ENCODE data around the gene ARFGAP3.

Gene ARFGAP3

DNA sequence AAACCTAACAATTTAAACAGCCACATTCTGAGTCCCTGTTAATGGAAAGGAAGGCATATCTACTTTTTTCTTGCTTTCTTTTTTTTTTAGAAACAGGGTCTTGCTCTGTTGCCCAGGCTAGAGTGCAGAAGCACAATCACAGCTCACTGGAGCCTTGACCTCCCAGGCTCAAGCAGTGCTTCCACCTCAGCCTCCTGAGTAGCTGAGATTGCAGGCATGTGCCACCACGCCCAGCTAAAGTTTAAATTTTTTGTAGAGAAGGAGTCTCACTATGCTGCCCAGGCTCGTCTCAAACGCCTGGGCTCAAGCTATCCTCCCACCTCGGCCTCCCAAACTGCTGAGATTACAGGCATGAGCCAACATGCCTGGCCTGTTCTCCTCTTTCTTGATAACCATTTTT is 25.4 kb downstream of the ARFGAP3 start:
- no peak overlapping the region for H3K27ac ChIP-seq

DNA sequence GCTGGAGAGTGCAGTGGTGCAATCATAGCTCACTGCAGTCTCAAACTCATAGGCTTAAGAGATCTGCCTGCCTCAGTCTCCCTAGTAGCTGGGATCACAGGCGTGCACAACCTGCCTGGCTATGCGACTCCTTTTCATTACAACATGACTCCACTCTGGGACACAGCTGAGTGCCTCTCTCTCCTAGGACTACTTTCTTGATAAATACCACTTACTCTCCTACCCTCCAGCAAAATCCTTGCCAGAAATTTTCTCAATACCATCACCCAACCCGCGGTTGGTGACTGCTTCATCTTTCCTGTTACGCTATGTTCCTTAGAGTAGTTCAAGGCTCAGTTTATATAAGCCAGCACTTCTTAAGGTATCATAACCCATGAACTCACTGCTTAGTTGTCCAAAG is 26.9 kb downstream of the ARFGAP3 start:
- no peak for DNase-seq (ENCODE audit: low read depth, low spot score)
- no peak overlapping the region for H3K27ac ChIP-seq

More for the DNA sequence above, 25.4 kb downstream of the ARFGAP3 start:
- no peak for DNase-seq (ENCODE audit: low read depth, low spot score)

DNA sequence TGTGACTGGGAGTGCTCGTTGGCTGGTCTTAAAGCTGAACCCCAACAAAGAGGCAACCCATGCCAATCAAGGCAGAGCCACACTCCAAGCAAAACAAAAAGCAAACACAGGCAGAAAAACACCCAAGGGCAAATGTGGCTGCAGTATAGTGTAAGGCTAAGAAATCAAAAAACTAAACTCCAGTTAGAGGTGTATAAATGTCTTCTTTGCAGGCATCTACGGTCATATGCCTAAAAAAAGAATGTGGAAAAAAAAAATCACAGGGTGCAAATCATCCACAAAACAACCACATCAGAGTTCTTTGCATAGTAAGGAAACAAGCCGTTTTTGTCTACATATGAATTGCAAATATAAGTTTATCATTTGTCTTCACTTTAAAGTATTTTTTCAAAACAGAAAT is 27.8 kb downstream of the ARFGAP3 start:
- no peak for DNase-seq (ENCODE audit: low read depth, low spot score)
- no peak overlapping the region for H3K27ac ChIP-seq

DNA sequence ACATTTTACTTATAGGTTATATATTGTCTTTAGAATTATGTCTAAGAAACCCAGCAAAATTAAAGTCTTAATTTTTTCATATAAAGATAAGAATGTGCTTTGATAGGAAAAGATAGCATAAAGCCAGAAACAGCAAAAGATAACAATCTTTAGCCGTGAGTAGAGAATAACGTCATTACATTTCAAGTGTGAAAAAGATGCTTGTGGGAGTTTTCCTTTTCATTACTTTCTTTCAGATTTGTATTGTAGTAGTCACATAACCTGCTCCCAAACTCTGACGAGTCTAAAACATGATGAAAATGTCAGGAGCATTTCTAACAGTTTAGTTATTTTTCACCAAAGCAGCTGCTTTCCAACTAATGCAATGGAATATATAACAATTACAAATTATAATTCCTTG is 31.3 kb downstream of the ARFGAP3 start:
- DNase-seq (ENCODE audit: low read depth, low spot score): no peak
- no peak overlapping the region for H3K27ac ChIP-seq

DNA sequence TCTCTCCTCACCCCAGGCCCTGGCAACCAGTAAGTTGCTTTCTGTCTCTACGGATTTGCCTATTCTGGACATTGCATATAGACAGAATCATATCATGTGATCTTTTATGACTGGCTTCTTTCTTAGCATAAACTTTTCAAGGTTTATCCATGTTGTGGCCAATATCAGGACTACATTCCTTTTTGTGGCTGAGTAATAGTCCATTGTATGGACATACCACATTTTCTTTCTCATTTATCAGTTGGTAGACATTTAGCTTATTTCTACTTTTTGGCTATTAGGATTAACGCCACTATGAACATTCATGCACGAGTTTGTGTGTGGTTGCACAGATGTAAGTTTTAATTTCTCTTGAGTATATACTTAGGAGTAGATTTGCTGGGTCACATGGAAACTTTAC is 35.7 kb downstream of the ARFGAP3 start:
- no peak for DNase-seq (ENCODE audit: low read depth, low spot score)
- no peak overlapping the region for H3K27ac ChIP-seq

DNA sequence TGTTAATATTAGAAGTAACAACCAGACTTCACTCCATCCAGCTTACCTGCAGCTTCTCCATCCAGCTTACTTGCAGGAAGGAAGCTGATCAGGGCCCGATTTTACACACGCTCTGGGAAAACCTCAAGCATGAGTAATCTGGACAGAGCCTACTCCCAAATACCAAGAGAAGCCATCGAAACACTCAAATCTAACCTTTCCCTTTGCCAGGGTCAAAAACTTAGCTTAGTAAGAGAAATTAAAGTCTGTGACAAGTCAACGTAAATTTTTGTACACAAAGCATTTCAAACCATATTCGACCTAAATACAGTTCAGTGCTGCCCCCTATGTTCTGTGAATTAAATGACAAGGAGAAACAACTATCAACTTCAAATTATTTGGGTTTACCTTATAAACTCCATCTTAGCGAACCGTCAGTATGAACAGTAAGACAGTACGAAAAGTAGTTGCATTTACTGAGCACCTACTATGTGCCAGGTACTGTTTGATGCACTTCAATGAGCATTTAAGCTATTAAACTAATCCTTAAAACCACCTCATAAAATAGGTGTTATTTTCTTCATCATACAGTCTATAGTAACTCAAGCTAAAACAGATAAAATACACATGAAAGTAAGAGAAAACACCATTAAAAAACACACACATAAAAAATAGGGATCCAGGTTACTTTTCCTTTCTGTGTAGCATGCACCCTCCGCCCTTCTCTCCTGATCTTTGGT is 36.9 kb downstream of the ARFGAP3 start:
- H3K27ac ChIP-seq: peak overlapping the region; percentile 28
- peak; percentile 40 for DNase-seq (ENCODE audit: low read depth, low spot score)

DNA sequence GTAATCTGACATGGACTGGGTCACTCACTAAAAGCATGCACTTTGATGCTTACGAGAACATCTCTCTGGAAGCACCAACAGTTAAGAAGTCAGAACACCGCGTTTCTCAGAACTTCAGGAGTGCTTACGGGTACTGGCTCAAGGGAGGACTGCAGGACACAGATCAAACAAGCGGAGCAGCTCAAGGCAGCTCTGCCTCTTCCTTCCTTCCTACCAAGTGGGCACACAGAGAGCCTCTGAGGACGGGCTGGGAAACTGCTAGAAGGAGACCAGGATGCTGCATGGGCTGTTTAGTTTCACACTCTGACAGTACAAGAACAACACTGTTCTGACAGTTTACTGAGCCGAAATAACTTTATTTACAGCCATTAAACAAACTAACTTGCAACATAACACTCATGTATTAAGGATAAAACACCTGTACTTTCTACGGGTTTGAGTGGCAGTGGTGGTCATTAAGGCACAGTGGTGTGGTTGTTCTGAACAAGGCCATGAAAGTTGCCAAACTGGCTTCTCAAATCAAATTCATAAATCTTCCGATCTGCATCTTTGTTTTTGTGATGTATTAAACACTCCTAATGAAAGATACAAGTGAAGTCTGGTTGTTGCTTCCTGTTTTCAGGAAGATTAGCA is 37.5 kb downstream of the ARFGAP3 start:
- DNase-seq (ENCODE audit: low read depth, low spot score): no peak
- peak overlapping the region; percentile 28 for H3K27ac ChIP-seq

DNA sequence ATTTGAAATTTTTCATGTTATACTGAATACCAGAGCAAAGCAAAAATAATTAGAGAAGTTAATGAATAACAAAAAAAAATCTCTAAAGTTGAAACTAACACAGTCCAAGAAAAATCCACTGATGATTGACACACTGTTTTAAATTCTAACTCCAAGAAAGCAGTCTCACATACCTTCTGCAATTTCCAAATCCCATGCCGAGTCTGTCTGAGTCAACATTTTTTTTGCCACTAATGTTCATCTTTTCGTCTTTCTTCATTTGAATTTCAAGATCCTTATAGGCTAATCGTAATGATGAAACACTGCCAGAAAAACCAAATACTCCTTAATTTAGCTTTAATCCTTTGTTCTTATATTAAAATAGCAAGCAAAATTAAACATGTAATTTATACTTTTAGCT is 39.5 kb downstream of the ARFGAP3 start:
- H3K27ac ChIP-seq: no peak overlapping the region
- DNase-seq (ENCODE audit: low read depth, low spot score): no peak

DNA sequence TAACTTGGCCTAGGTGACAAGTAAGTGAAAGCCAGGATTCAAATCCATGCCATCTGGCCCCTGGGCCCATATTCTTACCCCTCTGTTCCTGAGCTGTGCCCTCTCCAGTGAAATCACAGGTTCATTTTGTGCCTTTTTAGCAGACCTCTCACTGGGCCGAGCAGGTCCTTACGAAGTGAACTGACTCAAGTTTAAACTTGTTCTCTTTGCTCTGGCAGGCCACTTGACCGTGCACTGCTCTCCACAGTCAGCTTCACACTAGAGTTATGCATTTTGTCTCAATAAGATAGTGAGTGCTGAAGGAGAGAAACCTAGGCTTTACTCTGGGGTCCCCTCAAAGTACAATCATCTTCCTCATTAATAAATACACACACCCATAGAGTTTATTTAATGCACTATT is 40.7 kb downstream of the ARFGAP3 start:
- no peak for DNase-seq (ENCODE audit: low read depth, low spot score)
- no peak overlapping the region for H3K27ac ChIP-seq

DNA sequence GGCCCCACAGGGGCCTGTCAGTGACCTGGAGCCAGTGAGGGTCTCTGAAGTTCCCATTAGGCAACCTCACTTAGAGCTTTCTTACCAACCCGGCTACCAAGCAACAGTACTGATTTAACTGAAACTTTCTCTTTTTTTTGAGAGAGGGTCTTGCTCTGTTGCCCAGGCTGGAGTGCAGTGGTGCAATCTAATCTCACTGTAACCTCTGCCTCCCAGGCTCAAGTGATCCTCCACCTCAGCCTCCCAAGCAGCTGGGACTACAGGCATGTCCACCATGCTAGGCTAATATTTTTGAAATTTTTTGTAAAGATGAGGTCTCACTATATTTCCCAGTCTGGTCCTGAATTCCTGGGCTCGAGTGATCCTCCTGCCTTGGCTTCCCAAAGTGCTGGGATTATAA is 42.5 kb downstream of the ARFGAP3 start:
- H3K27ac ChIP-seq: no peak overlapping the region
- DNase-seq (ENCODE audit: low read depth, low spot score): no peak

DNA sequence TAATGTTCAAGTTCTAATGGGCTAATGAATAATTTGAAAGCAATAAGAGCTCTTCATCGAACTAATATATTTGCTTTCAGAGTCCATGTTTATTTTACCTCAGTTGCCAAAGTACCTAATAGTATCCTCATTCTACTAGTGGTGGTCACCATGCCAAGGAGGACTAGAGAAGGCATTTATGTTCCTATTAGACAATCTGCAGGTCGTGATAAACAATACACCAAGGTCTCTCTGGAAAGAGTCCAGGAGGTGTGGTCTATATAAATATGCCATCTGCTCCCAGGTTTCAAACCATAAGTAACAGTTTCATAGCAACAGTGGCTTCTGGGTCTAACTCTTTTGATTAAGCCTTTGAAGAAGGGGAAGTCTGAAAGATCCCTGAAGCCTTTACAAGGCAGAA is 42.9 kb downstream of the ARFGAP3 start:
- no peak for DNase-seq (ENCODE audit: low read depth, low spot score)
- no peak overlapping the region for H3K27ac ChIP-seq

DNA sequence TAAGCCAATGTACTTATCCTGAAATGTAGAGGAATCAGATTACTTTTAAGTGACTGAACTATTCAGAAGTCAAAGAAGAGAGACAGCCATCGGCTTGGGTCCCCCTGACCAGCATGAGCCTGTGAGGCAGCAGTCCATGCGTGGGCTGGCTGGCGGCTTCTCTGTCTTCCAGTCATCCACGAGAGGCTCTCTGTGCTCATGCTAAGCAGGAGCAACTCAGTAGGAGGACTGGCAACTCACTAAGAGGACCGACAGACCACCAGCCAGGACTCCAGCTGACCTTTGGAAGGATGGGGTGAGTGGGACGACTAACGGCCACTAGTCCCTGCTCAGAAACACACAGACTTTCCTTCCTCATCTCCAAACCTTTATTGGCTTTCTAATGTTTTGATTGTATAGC is 43.6 kb downstream of the ARFGAP3 start:
- DNase-seq (ENCODE audit: low read depth, low spot score): no peak
- no peak overlapping the region for H3K27ac ChIP-seq

DNA sequence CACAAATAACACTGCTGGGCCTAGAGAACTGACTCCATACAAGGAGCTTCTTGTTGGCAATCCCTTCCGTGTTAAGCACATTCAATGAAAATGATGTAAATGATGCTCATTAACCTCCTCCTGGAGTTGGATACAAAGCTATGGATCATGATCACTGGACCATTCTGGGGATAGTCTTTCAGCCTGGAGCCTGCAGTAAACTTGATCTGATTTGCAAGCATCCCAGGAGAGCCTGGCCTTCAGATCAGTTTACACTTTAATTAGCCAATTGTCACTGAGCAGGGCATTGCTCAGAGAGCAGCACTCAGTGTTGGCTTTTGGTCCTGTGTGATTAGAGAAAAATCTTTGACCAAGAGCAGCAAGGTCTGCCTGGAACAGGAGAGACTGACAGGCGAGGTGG is 45.6 kb downstream of the ARFGAP3 start:
- no peak overlapping the region for H3K27ac ChIP-seq
- no peak for DNase-seq (ENCODE audit: low read depth, low spot score)

DNA sequence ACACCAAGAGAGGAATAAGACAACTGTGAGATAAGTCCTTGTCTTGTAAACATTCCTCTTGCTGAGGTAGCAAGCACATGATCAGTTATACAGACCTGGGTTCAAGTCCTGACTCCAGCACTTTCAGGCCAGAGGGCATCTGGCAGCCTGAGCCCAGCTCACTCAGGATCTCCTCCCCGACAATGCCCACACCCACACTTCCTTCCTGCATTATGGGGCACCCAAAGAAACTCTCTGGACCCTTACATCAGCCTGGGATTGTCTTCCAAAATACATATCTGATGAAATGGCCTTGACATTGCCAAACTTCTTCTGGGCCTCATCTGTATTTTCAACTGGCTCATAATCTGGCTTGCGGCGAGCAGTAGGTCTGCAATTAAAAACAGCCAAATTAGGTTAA is 48.6 kb downstream of the ARFGAP3 start:
- H3K27ac ChIP-seq: no peak overlapping the region
- DNase-seq (ENCODE audit: low read depth, low spot score): no peak

DNA sequence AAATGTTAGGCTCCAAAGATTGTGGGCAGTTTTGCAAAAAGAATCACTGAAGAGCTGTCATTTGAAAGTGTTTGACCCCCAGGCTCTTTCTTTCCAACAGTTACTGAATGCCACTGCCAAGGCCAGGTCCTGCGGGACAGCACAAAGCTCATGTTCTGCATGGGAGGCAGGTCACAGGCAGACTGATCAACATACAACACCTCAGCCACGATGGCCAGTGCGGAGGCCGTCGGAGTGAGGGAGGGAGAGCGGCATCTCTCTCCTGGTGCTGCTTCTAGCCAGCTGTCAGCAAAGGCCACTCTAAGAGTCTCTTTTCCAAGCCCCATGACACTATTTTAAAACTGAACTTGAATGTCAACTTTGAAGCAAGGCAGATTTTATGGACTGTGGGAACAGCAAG is 49.9 kb downstream of the ARFGAP3 start:
- H3K27ac ChIP-seq: no peak overlapping the region
- DNase-seq (ENCODE audit: low read depth, low spot score): no peak

DNA sequence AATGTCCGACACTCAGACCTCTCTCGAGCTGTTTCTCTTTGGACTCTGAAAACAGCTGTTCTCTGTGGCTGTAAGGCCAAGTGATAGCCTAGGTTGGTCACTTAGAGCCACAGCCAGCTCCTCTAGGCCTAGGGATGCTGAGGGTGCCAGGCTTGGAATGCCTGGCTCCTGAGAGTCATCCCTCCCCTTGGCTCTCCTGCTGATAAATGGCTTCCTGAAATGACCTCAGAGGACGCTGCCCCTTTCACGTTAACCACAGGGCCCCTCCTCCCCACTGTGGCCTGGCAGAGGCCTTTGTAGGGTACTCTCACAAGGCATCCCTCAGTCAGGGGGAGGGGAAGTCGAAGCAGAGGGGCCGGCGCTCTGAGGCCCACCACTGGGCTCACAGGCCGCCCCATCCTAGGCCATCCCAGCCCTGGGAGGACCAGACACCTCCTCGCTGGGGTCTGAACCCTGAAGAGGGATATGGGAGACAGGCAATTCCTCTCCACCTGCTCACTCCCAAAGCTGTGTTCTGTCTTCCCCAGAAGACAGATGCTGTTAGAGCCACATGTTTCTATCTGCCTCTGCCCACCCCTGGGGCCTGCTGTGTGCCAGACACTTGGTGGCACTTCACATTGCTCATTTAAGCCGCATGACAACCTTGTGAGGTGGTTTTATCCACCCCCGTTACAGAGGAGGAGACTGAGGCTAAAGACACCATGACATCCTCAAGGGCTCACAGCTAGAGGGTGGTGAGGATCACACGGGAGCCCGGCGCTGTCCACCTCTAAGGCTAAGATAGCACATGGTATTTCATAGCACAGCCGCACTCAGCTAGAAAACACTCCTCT is 50.9 kb downstream of the ARFGAP3 start:
- no peak for DNase-seq (ENCODE audit: low read depth, low spot score)
- H3K27ac ChIP-seq: peak overlapping the region; percentile 59

DNA sequence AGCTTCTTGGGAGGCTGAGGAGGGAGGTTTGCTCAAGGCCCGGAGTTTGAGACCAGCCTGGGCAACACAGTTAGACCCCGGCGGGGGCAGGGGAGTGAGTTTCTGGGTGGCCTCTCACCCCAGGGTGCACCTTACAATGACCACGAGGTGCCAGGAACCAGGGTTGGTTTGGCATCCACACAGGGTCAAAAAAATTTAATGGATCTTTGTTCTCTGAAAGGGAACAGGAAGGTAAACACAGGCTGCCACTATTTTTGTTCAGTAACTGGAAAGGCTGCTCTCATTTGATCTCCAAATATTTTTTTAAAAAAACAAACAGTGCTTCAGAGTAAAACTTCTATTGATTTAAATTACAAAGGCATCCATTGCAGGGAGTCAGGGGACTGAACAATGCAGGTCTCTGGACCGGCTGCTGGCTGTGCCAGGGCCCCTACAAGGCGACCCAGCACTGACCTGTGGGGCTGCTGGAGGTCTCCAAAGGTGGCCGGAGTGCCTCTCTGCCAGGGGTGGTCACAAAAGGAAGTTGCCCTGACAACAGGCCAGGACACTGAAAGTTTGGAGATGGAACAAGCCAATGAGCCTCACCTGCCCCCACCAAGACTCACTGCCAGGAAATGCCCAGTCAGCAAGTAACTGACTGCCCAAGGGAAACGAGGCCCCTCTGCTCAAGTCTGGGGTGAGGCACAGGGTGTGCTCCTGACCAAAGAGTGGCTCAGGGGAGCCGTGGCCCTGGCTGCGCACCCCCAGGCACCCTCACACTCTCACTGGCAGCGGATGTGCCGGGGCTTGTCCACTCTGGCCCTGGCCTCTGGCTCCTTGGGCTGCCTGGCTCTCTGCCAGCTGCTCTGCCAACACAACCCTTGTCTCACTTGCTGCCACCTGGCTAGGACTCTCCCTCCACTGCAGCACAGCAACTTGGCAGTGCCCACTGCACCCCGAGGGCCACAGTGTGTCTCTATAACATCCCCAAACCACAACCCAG is 51.8 kb downstream of the ARFGAP3 start:
- H3K27ac ChIP-seq: peak overlapping the region; percentile 59
- DNase-seq (ENCODE audit: low read depth, low spot score): no peak

DNA sequence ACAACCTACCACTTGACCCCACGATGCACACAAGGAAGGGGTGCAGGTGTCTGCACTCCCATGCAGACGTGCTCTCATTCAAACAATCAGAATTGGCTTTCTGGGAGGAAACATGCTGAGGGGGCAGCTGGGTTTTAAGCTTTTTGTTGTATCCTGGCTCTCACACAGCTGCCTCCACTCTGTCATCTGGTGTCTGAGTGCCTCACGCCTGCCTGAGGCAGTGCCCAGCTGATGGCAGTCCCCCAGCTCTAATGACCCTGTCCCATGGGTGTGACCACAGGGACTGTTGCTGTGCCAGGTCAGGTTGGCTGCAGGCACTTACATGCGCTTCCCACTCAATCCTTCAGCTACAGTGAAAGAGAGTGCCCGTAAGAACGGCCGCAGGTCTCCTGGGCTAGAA is 53.7 kb downstream of the ARFGAP3 start:
- no peak overlapping the region for H3K27ac ChIP-seq
- no peak for DNase-seq (ENCODE audit: low read depth, low spot score)

DNA sequence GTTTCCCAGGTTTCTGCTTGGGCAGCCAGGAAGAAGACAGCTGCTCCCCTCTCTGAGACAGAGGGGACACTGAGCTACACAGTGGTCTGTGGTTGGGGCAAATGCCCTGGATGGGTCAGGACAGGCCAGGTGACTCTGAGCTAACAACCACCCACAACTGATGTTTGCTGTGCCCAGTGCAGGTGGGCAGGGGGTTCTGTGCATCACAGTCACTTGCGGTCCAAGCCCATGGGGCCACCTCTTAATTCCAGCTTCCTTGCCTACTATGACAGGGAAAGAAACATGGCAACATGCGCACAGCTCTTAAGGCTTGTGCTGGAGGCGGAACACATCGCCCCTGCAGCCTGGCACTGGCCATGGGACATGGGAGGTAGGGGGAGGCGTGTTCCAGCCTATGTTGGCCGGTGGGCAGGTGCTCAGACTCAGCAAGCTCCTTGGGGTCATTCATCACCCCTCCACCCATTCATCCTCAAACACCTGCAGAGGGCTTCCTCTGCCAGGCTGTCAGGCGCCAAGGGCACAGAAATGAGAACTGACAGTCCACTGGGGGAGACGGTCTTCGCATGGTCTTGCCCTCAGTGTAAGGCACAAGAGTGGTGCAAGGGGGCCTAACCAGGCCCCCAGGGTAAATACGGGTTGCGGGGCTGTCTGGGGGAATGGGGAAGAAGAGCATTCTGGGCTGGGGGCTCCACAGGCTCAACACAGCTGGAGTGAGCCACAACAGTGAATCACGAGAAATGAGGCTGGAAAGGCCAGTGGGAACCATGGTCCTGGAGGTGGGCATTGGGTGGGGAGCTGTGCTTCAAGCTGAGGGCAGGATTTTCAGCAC is 55.6 kb downstream of the ARFGAP3 start:
- no peak overlapping the region for H3K27ac ChIP-seq
- no peak for DNase-seq (ENCODE audit: low read depth, low spot score)

Measured in epithelial cell of prostate (primary cell).